SK-N-MC (cell line): ENCODE measurements around the gene SRSF2.
"Not testable (repeated sequence)": the region's sequence is repeated elsewhere in the genome, so short reads cannot be mapped to it uniquely, and the experiment has no call there.

Experiments
- DNase-seq: peaks from one replicate; pipeline ENCODE4 v3.0.0-alpha.2; 2011; ENCODE audit warnings: low read depth, low spot score
- H3K27ac ChIP-seq: fragments of 200-600 bp; sonication (generic); 2 replicates; pipeline ENCODE4 v1.5.1; 2016; ENCODE audit warnings: mixed run types
- H3K36me3 ChIP-seq: fragments of 200-600 bp; sonication (generic); 2 replicates; pipeline ENCODE4 v1.6.1; 2017; ENCODE audit warnings: antibody characterized with exemption, low read length, mixed read lengths; ENCODE audit not compliant: insufficient read depth
- H3K4me3 ChIP-seq: fragments of 200-600 bp; sonication (generic); 2 replicates; pipeline ENCODE4 v1.5.1; 2016
- H3K9ac ChIP-seq: fragments of 200-600 bp; sonication (generic); 2 replicates; pipeline ENCODE4 v1.8.0; 2017; ENCODE audit warnings: mixed run types, mixed read lengths; ENCODE audit not compliant: insufficient read length
- H3K9me3 ChIP-seq: fragments of 200-600 bp; sonication (generic); 2 replicates; pipeline ENCODE4 v1.6.1; 2017; ENCODE audit warnings: low read depth, mild to moderate bottlenecking, antibody characterized with exemption, low read length, moderate library complexity, mixed read lengths
- EZH2 ChIP-seq: fragments of 200-600 bp; sonication (generic); IDR thresholded peaks from one replicate; pipeline ENCODE4 v1.6.1; 2017; ENCODE audit warnings: antibody characterized with exemption
- FOXP2 ChIP-seq: optimal IDR thresholded peaks from 2 replicates; pipeline ENCODE3; 2011; ENCODE audit warnings: mild to moderate bottlenecking, moderate library complexity; ENCODE audit not compliant: insufficient read depth; ENCODE audit errors: extremely low read length, control extremely low read depth
- POLR2AphosphoS5 ChIP-seq: IDR thresholded peaks from 2 replicates; pipeline ENCODE4 v1.6.1; 2012; ENCODE audit warnings: mild to moderate bottlenecking, low read depth, low read length, borderline replicate concordance

Gene SRSF2

DNA sequence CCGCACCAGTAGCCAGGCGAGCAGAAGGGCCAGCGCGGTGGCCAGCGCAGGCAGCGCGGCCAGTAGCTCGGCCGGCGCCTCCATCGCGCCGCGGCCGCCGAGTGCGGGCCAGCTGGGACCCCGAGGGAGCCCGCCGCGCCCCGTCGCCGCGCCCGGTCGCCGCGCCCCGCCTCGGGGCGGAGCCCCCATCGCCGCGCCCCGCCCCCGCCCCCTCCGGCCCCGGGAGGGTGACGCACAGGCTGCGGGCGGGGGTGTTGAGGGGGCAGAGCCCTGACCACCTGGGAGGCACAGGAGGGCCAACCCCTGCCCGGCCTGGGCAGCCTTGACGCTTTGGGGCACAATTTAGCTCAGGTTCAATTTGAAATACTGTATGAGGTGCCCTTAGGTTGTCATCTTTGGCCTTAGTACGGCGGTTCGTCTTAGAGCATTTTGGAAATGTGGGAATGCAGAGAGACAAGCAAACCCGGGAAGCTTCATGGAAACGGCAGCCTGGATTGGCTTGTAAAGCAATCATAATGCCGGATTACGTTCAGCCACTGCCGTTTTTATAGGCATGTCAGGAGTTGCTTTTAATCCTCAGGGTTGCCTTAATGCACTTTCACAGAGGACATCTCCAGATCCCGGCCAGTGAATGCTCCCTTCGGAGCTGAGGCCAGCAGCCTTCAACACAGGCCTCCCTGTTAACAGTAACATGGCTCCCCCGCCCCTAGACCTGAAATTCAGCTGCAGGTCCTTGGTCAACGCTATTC lies 26.1 kb downstream of the SRSF2 start, which contains the start of gene MXRA7:
MXRA7 (minus strand) TSS at position 103 of the 749 bp plus-strand sequence; CDS start at position 84, 19 bp downstream.
- H3K27ac ChIP-seq, result peak within 1 kb of the TSS; percentile 52

DNA sequence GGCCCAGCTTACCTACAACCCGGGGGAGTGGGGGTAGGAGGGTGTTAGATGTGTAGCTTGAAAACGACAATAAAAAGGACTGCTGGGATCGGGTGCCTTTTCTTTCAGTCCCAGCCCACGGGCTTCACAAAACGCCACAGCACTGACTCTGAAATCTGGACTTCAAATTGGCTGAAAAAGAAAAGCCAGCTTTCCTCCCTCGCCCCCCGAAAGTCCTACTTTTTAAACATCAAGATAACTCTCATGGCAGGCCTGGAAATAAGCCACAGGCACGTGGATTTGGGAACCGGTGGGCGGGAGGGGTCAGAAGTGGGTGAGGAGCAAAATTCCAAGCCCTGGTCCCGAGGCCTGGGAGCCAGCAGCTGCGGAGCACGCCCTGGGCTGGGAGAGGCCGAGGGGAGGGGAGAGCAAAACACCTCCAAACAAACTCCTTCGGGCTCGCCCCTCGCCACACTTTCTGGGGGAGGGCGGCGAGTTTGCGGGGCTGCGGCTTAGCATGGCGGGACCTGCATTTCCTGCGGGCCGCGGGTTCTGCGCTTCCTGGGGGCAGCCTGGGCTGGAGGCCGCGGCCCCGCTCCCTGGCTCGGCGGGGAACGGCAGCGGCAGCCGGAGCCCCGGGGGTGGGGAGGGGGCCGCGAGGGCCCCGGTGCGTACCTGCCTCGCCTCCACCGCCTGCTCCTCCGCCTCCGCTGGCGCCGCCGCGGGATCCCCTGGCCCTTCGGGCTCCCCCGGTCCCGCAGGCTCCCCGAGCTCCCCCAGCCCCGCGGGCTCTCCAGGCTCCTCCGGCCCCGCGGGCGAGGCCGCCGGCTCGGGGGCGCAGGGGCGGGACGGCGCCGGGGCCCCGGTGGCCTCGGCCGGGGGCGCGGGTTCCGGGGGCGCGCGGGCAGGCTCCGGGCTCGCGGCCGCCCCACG lies 26.9 kb downstream of the SRSF2 start:
- DNase-seq, H3K27ac ChIP-seq, H3K36me3 ChIP-seq, H3K9me3 ChIP-seq: not testable (repeated sequence)
- H3K4me3 ChIP-seq, result peak overlapping the region; percentile 87
- H3K9ac ChIP-seq, result peak overlapping the region; percentile 71

More for the DNA sequence above, 26.1 kb downstream of the SRSF2 start, which contains the start of gene MXRA7:
- no peak for DNase-seq
- 0 out of 2 replicates have a peak, but pooled peaks have one; percentile 22 for TF ChIP-seq POLR2AphosphoS5
- no peak for TF ChIP-seq FOXP2
- peaks cover 14% of the 10 kb centered on the region for H3K36me3 ChIP-seq
- H3K4me3 ChIP-seq, result peak within 1 kb of the TSS; percentile 87
- H3K9me3 ChIP-seq, result no peaks in the 10 kb centered on the region
- peak within 1 kb of the TSS; percentile 71 for H3K9ac ChIP-seq

DNA sequence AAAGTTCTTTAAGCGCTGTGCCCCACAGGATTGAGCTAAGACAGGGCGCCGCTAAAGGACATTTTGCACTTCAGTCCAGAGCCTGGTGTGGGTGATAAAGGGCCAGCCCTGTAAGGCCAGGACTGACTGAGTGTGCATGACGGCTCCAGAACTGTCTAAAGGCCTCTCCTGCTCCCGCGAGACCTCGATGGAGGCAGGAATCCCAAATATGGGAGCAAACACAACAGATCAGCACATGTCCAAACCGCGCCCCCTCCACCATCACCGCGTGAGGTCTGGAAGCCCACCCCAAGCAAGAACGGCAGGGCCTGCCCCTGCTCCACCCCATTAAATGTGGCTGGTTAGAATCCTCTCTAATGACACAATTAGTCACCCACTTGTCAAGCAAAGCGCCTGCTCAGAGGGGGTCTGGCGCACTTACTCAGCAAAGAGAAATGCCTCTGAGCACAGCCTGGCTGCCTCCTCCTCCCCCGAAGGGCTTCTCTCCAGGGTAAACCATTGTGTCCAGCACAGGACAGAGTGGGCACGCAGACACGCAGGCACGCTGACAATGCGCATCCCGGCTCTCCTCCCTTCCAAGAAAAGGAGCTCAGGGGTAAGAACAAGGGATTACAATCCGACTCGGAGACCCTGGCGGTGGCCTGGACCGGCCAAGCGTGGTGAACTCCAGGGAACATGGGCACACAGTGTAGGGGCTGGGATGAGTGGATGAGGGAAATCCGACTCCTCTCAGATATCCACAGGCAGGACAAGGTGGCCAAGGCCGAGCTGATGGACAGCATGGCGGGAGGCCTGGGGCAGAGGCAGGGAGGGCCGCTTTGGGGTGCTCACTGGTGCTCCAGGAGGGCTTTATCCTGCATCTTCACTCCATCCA lies 27.8 kb downstream of the SRSF2 start:
- Histone ChIP-seq H3K27ac (no peak overlapping the region), H3K36me3 (0 out of 2 replicates have a peak, but pooled peaks cover 3% of the 10 kb centered on the region), H3K9me3 (no peaks in the 10 kb centered on the region), H3K4me3 (peak overlapping the region; percentile 87), H3K9ac (peak overlapping the region; percentile 71)
- no peak for DNase-seq
- no peak for TF ChIP-seq EZH2
- TF ChIP-seq FOXP2, result no peak
- TF ChIP-seq POLR2AphosphoS5, result no peak; the same call in 1 of the 2 replicates

- H3K27ac ChIP-seq, result no peak overlapping the region
- TF ChIP-seq EZH2 (no peak), POLR2AphosphoS5 (no peak), FOXP2 (no peak)
- no peak overlapping the region for H3K9ac ChIP-seq
- no peak for DNase-seq
- no peaks in the 10 kb centered on the region for H3K9me3 ChIP-seq
- no peak overlapping the region for H3K4me3 ChIP-seq
- H3K36me3 ChIP-seq, result no peaks in the 10 kb centered on the region
These were observed 28.9 kb downstream of the SRSF2 start for GRCh38 chr17:76707985-76708807.

DNA sequence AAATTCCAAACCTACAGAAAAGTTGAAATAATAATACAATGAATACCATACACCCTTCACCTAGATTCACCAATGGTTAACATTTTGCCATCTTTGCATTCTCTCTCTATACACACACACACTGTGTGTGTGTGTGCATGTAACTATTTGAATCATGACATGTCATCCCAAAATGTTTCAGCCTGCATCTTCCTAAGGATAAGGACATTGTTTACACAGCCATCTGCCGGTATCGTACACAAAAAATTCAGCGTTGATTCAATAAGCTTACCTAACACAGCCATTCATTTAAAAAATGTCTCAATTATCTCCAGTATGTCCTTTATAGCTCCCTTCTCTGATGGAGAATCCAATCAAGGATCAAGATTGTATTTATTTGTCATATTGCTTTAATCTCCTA lies 30.3 kb downstream of the SRSF2 start:
- H3K9me3 ChIP-seq, result no peaks in the 10 kb centered on the region
- no peak overlapping the region for H3K9ac ChIP-seq
- TF ChIP-seq EZH2 (no peak), FOXP2 (no peak), POLR2AphosphoS5 (no peak)
- no peak for DNase-seq
- no peak overlapping the region for H3K4me3 ChIP-seq
- no peak overlapping the region for H3K27ac ChIP-seq
- no peaks in the 10 kb centered on the region for H3K36me3 ChIP-seq

DNA sequence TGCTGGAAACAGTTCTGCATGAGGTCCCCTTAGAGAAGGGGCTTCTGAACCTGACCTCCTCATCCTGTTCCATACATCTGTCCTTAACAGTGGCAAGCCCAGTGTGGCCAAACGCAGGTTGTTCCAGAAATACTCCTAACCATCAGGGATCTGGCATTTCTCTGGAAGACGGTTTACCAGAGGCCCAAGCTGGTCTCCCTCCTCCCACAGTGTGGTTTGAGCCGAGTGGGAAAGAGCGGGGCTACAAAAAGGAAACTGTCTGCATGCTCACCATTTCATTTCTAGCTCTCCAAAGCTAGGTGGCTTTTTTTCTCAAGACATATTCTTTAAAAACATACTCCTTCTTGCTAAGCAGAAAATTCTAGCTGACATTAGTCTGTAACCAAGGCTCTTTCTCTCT lies 32.3 kb downstream of the SRSF2 start:
- TF ChIP-seq EZH2 (no peak), POLR2AphosphoS5 (no peak)
- no peak for DNase-seq
- H3K4me3 ChIP-seq, result no peak overlapping the region

DNA sequence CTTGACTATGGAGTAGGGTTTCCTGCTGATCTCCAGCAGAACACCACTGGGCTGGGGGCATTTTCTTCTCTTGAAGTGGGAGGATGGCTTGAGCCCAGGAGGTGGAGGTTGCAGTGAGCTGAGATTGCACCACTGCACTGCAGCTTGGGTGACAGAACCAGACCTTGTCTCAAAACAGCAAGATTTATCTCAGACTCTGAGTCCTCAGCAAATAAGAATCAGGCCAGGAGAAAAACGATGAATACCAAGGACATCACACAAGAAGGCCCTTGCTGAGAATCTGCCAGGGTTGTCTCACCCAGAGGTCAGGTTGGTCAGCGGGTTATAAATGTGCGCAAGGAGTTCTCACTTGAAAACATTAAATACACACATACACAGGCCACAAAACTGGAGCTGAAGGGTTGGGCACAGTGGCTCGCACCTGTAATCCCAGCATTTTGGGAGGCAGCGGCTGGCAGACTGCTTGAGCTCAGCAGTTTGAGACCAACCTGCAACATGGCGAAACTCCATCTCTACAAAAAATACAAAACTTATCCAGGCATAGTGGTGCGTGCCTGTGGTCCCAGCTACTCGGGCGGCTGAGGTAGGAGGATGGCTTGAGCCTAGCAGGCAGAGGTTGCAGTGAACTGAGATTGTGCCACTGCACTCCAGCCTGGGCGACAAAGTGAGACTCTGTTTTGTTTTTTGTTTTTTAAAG lies 34.0 kb downstream of the SRSF2 start:
- DNase-seq, result no peak
- H3K9me3 ChIP-seq, result no peaks in the 10 kb centered on the region
- no peak overlapping the region for H3K9ac ChIP-seq
- no peak overlapping the region for H3K27ac ChIP-seq
- H3K4me3 ChIP-seq, result no peak overlapping the region
- no peaks in the 10 kb centered on the region for H3K36me3 ChIP-seq
- TF ChIP-seq FOXP2, result no peak
- TF ChIP-seq EZH2, result no peak
- no peak for TF ChIP-seq POLR2AphosphoS5

More for the DNA sequence above, 32.3 kb downstream of the SRSF2 start:
- Histone ChIP-seq H3K36me3 (no peaks in the 10 kb centered on the region), H3K9ac (no peak overlapping the region), H3K9me3 (no peaks in the 10 kb centered on the region), H3K27ac (0 out of 2 replicates have a peak overlapping the region, but pooled peaks have one; percentile 51)
